Bronchial epithelial cell (primary cell): ENCODE measurements around the gene TP53TG5. TPM values are rescaled to one million over a fixed set of nuclear protein-coding genes. Genes with fewer than 3 reads are reported as not detected.

Source experiments
- DNase-seq: peaks from one replicate; pipeline ENCODE4 v3.0.0-alpha.2; 2010; ENCODE audit warnings: low read depth
- FAIRE-seq: peaks from 2 replicates; lab custom pipeline; 2011; peaks lifted over from hg19 to GRCh38; lab: Jason Lieb, UNC
- H3K27me3 ChIP-seq: 2 replicates; pipeline ENCODE4 v1.5.1; 2011; ENCODE audit warnings: low read length; ENCODE audit not compliant: control insufficient read depth, insufficient read depth
- H3K36me3 ChIP-seq: 2 replicates; pipeline ENCODE4 v1.5.1; 2011; ENCODE audit warnings: low read length; ENCODE audit not compliant: control insufficient read depth, insufficient read depth
- H3K4me3 ChIP-seq: 2 replicates; pipeline ENCODE4 v1.5.1; 2011; ENCODE audit warnings: mild to moderate bottlenecking, low read depth, low read length, control low read depth
- CTCF ChIP-seq: IDR thresholded peaks from 2 replicates; pipeline ENCODE4 v1.5.1; 2011; ENCODE audit warnings: mild to moderate bottlenecking, moderate library complexity, low read length, control low read depth, inconsistent platforms; ENCODE audit not compliant: insufficient read depth, severe bottlenecking
- total RNA-seq: library from RNA; depleted of rRNA; stranded (reverse); fragments of >200 nt; gene quantifications from 2 replicates; pipeline ENCODE4 v1.2.1, GENCODE V29; 2014

The TP53TG5 gene
- total RNA-seq, 1 donor from 2014 or later: not detected

GRCh38 chr20:45373353-45374100 is 4.6 kb downstream of the TP53TG5 start:
- FAIRE-seq (no peak), DNase-seq (peak; percentile 71)
- Histone ChIP-seq H3K4me3 (peak overlapping the region; percentile 41), H3K36me3 (no peaks in the 10 kb centered on the region), H3K27me3 (no peaks in the 10 kb centered on the region)
- TF ChIP-seq CTCF: peak; percentile 95

DNA sequence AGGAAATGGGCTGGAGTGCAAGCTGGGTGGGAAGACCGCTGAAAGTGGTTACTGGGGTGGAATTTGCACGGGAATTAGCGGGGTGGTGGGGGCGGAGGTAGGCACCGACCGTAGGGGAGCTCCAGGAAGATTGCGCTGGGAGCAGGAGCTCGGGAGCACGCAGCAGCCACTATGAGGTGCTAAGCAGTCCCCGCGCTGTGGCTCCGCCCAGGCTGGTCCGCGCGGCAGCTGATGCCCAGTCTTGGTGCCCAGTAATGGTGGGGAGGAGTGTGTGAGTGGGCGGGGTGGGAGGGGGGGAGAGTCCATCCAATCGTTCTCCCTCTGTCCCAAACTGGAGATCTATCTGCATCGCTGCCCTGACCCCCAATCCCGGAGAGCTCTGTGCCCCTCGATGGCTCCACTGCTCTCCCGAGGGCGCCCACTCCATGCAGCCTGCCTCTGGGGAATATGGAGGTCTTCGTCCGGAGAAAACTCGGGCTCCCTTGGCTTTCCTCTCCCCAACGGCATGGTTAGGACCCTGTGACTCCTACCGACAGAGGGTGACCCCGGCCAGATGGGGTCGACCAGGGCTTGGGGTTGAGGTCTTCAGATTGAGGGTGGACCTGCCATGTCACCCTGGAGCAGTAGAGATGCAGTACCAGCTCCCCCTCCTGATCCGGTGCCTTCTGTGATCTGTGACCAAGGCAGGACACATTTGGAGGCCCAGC is 5.3 kb downstream of the TP53TG5 start:
- H3K4me3 ChIP-seq: no peak overlapping the region

GRCh38 chr20:45372241-45372640 is 5.9 kb downstream of the TP53TG5 start:
- no peak for TF ChIP-seq CTCF
- Histone ChIP-seq H3K4me3 (no peak overlapping the region), H3K27me3 (no peaks in the 10 kb centered on the region), H3K36me3 (peaks cover 3% of the 10 kb centered on the region)
- DNase-seq (no peak), FAIRE-seq (no peak)

More for the DNA sequence above, 5.3 kb downstream of the TP53TG5 start:
- H3K36me3 ChIP-seq: no peaks in the 10 kb centered on the region
- H3K27me3 ChIP-seq: no peaks in the 10 kb centered on the region
- TF ChIP-seq CTCF: no peak
- DNase-seq: no peak
- FAIRE-seq: no peak

DNA sequence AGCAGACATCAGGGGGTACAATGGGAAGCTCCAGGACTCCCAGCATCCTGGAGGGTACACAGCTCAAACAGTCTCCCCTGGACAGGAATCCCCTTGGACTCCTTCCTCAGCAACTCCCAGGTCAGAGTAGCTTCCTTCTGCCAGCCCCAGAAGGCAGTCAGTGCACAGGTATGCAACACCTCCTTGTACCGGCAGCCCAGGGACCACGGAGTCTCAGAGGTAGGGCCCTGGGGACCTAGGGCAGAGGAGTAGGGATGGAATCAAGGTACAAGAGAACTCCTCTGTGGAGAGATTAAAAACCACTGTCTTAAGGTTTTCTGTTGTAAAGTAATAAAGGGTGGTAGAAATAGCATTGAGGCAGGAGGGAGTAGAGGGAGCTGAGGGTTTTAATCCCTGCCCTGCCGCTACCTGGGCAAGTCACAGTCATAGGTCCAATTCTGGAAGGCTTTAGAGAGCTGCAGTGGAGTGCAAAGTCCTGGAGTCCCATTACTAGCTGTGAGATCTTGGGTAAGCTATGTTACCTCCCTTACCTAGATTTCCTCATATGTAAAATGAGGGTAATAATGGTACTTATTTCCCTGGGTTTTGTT is 7.5 kb downstream of the TP53TG5 start:
- no peak for TF ChIP-seq CTCF
- no peak for DNase-seq
- no peak overlapping the region for H3K4me3 ChIP-seq
- peaks cover 6% of the 10 kb centered on the region for H3K36me3 ChIP-seq
- no peak for FAIRE-seq
- H3K27me3 ChIP-seq: no peaks in the 10 kb centered on the region

DNA sequence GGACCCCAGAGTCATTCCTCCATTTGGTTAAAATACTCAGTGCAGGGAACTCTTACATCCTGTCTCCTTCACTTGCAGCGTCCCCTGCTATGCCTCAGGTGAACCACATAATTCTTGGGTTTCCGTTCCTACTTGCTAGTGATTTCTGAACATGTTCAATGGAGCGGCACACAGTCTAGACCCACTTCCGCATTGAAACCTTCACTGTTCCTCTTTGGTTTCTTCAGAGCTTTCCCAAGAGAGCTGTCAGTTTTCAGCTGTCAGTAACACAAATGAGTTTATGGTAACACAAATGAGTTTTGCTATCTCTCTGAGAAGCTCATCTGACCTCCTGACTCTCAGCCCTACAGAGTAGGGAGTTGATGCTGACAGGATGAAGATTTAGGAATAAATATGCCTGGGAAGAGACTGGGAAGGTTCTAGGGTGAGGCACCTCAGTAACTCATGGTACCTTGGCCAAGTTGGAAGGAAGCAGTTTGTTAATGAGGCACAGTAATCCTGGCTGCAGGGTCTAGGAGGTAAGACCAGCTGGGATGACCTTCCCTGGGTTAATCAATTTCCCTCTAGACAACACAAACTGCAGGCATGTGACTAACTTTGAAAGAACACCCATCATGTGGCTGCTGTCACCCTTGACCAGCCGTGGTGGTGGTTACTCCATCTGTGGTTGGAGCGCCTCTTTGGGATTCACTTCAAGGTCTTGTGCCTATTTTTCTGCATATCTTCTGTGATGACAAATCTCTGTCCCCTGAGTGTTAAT is 9.7 kb downstream of the TP53TG5 start:
- peaks cover 6% of the 10 kb centered on the region for H3K36me3 ChIP-seq
- DNase-seq: no peak
- TF ChIP-seq CTCF: no peak
- FAIRE-seq: no peak
- no peaks in the 10 kb centered on the region for H3K27me3 ChIP-seq
- no peak overlapping the region for H3K4me3 ChIP-seq
